K562 (cell line): ENCODE results near the gene B3GALT5. TPM values are rescaled to one million over a fixed set of nuclear protein-coding genes. Genes with fewer than 3 reads are reported as not detected.

Experiments used
- ATAC-seq: fragments of 200-7000 bp; cut with Tn5 transposase; 3 replicates; pipeline ENCODE4 v1.9.1; 2020; ENCODE audit warnings: moderate library complexity
- BruUV-seq: library from RNA; stranded (reverse); fragments of 400-500 nt; replicated peaks from 2 replicates; lab custom pipeline; 2021; lab: Mats Ljungman, UMichigan
- CTCF ChIA-PET: fragments of 300-600 bp; formaldehyde crosslinking; extraction: SDS; loops from one replicate; lab custom pipeline; 2021; ENCODE audit warnings: low intra/inter-chr PET ratio; lab: Yijun Ruan, JAX
- POLR2A ChIA-PET: fragments of 300-600, 350-650 bp; sonication (Branson Sonifier 250); formaldehyde crosslinking; extraction: SDS; loops from one replicate; lab custom pipeline; 2021; ENCODE audit warnings: antibody characterized with exemption, inconsistent platforms; lab: Yijun Ruan, JAX
- DNase-seq, 4 experiments: peaks; one replicate each; pipeline versions ENCODE4 v3.0.0 to v3.0.0-alpha.2; 2011 to 2018; ENCODE audit warnings: low spot score in 3 of 4, mixed read lengths in 3 of 4; ENCODE audit errors: extremely low read depth in 1 of 4
- FAIRE-seq: peaks from 2 replicates; lab custom pipeline; 2011; peaks lifted over from hg19 to GRCh38; lab: Jason Lieb, UNC
- H2AFZ ChIP-seq: 2 replicates; pipeline ENCODE4 v1.6.0; 2011; ENCODE audit warnings: low read depth, low read length, control low read depth, inconsistent platforms
- H3K27ac ChIP-seq: fragments of 200-600 bp; 3 replicates; pipeline ENCODE4 v1.8.0; 2011; ENCODE audit warnings: low read depth, mild to moderate bottlenecking, control low read depth, inconsistent platforms, low read length, moderate library complexity, mixed read lengths; ENCODE audit errors: extremely low read depth
- H3K27me3 ChIP-seq, 2 experiments: fragments of 300-600 bp in 1 of 2; 2 replicates in 1 of 2; 3 replicates in 1 of 2; pipeline versions ENCODE4 v1.6.0 to v1.8.0; 2011; ENCODE audit warnings: inconsistent platforms in 2 of 2, low read length in 2 of 2, mild to moderate bottlenecking in 1 of 2, mixed read lengths in 1 of 2, moderate library complexity in 1 of 2; ENCODE audit not compliant: control insufficient read depth in 2 of 2, insufficient read depth in 2 of 2
- H3K36me3 ChIP-seq: fragments of 300-600 bp; 3 replicates; pipeline ENCODE4 v1.8.0; 2011; ENCODE audit warnings: mild to moderate bottlenecking, low read length, inconsistent platforms; ENCODE audit not compliant: control insufficient read depth, insufficient read depth
- H3K4me1 ChIP-seq, 2 experiments: fragments of 200-600 bp in 1 of 2; replicated peaks in 1 of 2; 2 replicates in 1 of 2; 3 replicates in 1 of 2; pipeline versions ENCODE4 v1.5.1 to v1.8.0; 2011; ENCODE audit warnings: inconsistent platforms in 2 of 2, low read length in 2 of 2, mild to moderate bottlenecking in 1 of 2, mixed read lengths in 1 of 2, moderate library complexity in 1 of 2; ENCODE audit not compliant: control insufficient read depth in 2 of 2, insufficient read depth in 2 of 2
- H3K4me2 ChIP-seq: 2 replicates; pipeline ENCODE4 v1.6.1; 2011; ENCODE audit warnings: low read length, control low read depth, inconsistent platforms, mixed read lengths; ENCODE audit not compliant: insufficient read depth
- H3K4me3 ChIP-seq: fragments of 200-600 bp; sonication (generic), shearing (Covaris generic); 2 replicates; pipeline ENCODE4 v1.5.1; 2016; ENCODE audit warnings: control low read depth, inconsistent platforms
- H3K79me2 ChIP-seq: fragments of 200-600 bp; 3 replicates; pipeline ENCODE4 v1.8.0; 2011; ENCODE audit warnings: low read length, inconsistent platforms; ENCODE audit not compliant: control insufficient read depth, insufficient read depth
- H3K9ac ChIP-seq, 2 experiments: 2 replicates each; pipeline versions ENCODE4 v1.6.0 to v1.6.1; 2011; ENCODE audit warnings: low read depth in 2 of 2, low read length in 2 of 2, control low read depth in 1 of 2, inconsistent platforms in 1 of 2, mild to moderate bottlenecking in 1 of 2, mixed read lengths in 1 of 2; ENCODE audit not compliant: insufficient read depth in 1 of 2
- H3K9me1 ChIP-seq: one replicate; pipeline ENCODE4 v1.6.0; 2011; ENCODE audit warnings: inconsistent platforms, mild to moderate bottlenecking, low read length, moderate library complexity; ENCODE audit not compliant: control insufficient read depth, insufficient read depth
- H3K9me3 ChIP-seq: replicated peaks from 2 replicates; pipeline ENCODE4 v1.5.1; 2011; ENCODE audit warnings: low read depth, low read length, inconsistent platforms; ENCODE audit not compliant: control insufficient read depth, insufficient read depth
- H4K20me1 ChIP-seq: replicated peaks from 2 replicates; pipeline ENCODE4 v1.6.1; 2011; ENCODE audit warnings: low read length, inconsistent platforms, mixed read lengths; ENCODE audit not compliant: control insufficient read depth, insufficient read depth
- CHD4 ChIP-seq: fragments of 200-600 bp; sonication (generic); IDR thresholded peaks from 3 replicates; pipeline ENCODE4 v1.6.1; 2012; ENCODE audit warnings: low read depth, mild to moderate bottlenecking, mixed read lengths, low read length, inconsistent platforms; ENCODE audit not compliant: insufficient read depth, insufficient replicate concordance, poor library complexity, severe bottlenecking
- COPS2 ChIP-seq: fragments of 450-650 bp; conservative IDR thresholded peaks from 2 replicates; pipeline ENCODE4 v1.6.1; 2016; ENCODE audit warnings: mild to moderate bottlenecking, moderate library complexity
- FOXJ3 ChIP-seq: sonication (generic); formaldehyde crosslinking; IDR thresholded peaks from 2 replicates; pipeline ENCODE4 v1.4.0; 2020; ENCODE audit warnings: mild to moderate bottlenecking, missing genetic modification reagents
- HDAC2 ChIP-seq: fragments of 450-650 bp; IDR thresholded peaks from 2 replicates; pipeline ENCODE4 v1.6.1; 2016; ENCODE audit warnings: mild to moderate bottlenecking
- HNRNPH1 ChIP-seq: fragments of 200-400 bp; formaldehyde crosslinking; optimal IDR thresholded peaks from 2 replicates; pipeline ENCODE3; 2017; ENCODE audit warnings: low read depth, mild to moderate bottlenecking, low read length, moderate library complexity
- MBD2 ChIP-seq: sonication (generic); IDR thresholded peaks from 2 replicates; pipeline ENCODE4 v1.6.1; 2016; ENCODE audit warnings: low read depth, borderline replicate concordance
- POLR2AphosphoS5 ChIP-seq: IDR thresholded peaks from 2 replicates; pipeline ENCODE4 v1.6.1; 2011; ENCODE audit warnings: mild to moderate bottlenecking, low read depth, low read length, moderate library complexity; ENCODE audit not compliant: control insufficient read depth, insufficient read depth
- RAD21 ChIP-seq, 2 experiments: fragments of 250-450 bp in 1 of 2; fragments of 450-650 bp in 1 of 2; sonication (Bioruptor Pico) in 1 of 2; formaldehyde crosslinking in 1 of 2; IDR thresholded peaks in 1 of 2; conservative IDR thresholded peaks in 1 of 2; 2 replicates each; pipeline versions ENCODE4 v1.4.0 to v1.8.0; 2020 to 2022; ENCODE audit warnings: mild to moderate bottlenecking in 2 of 2, moderate library complexity in 1 of 2
- WGBS: fragments of 100-300 bp; shearing (Covaris generic); methylation state at CpG from one replicate; pipeline ENCODE4 v1.1.6; 2016; ENCODE audit warnings: low coverage, mixed read lengths; ENCODE audit not compliant: insufficient coverage; ENCODE audit errors: missing lambda C conversion rate; 5-methylcytosine and 5-hydroxymethylcytosine counted together
- in situ Hi-C: fragments of 300-500 bp; cut with MboI; formaldehyde crosslinking; loops from 4 replicates; pipeline ENCODE4 v1.15.0; 2018; ENCODE audit warnings: inconsistent platforms, mixed read lengths
- intact Hi-C: fragments of 100-400 bp; cut with micrococcal nuclease; formaldehyde crosslinking; loops from 2 replicates; pipeline ENCODE4 v1.14.2; 2022
- polyA plus RNA-seq, 8 experiments: library from polyadenylated mRNA; depleted of rRNA in 4 of 8; stranded (reverse) in 5 of 8; unstranded in 3 of 8; fragments of >200 nt; fragmentation: Nextera tagmentation in 2 of 8; fragmentation: Illumina TruSeq in 1 of 8; extraction: Ambion mirVana in 2 of 8; extraction: Trizol in 1 of 8; gene quantifications; 2 replicates each; pipeline versions ENCODE4 v1.2.1 to v1.2.3, GENCODE V29; 2011 to 2014; ENCODE audit warnings: inconsistent platforms in 1 of 8, missing spikeins in 1 of 8
- total RNA-seq, 7 experiments: library from RNA; depleted of rRNA in 6 of 7; stranded (reverse); fragments of >200 nt in 6 of 7; fragmentation: Illumina TruSeq in 2 of 7; extraction: Trizol in 2 of 7; gene quantifications; 2 replicates each; pipeline versions ENCODE4 v1.2.1 to v1.2.3, GENCODE V29; 2011 to 2021; ENCODE audit warnings: low replicate concordance in 1 of 7
- TF ChIP-seq, protein P1 (sequence below): sonication (generic); formaldehyde crosslinking; IDR thresholded peaks from 2 replicates; pipeline ENCODE4 v1.8.0; 2022; ENCODE audit warnings: missing genetic modification reagents, mild to moderate bottlenecking, moderate library complexity, borderline replicate concordance

Gene B3GALT5
- total and polyA plus RNA-seq, 9 of the 15 experiments (the other 6 are each of a cell fraction or from before 2014, with no cell fraction given): 0.02 TPM; not detected in 8

DNA sequence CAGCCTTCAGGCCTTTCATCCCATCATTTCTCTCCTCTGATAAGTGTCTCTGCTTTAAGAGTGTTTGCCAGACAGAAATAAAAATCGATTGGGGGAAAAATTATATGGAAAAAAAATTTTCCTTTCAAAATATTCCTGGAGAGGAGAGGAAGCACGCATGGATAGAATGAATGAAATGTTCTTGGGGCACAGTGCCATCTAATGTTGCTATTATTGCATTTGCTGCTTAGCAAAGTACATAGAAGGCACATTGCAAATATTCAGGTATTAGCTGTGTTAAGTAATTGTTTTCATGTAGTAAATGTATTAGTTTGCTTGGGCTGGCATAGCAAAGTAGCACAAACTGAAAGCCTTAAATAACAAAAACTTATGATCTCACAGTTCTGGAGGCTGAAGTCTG lies 18.1 kb downstream of the B3GALT5 start:
- peaks cover 8 to 12% of the 10 kb centered on the region in 2 experiments; a peak in 4 of 5 replicates for H3K27me3 ChIP-seq
- no peaks in the 10 kb centered on the region for H4K20me1 ChIP-seq
- 0% methylated on average over 2 of the region's 2 CpGs for WGBS
- H3K4me1 ChIP-seq: no peaks in the 10 kb centered on the region
- FAIRE-seq (no peak), DNase-seq (no peak), ATAC-seq (no peak)
- TF ChIP-seq COPS2 (no peak), RAD21 (CRISPR knock-in tag; conservative IDR thresholded peaks at IDR 0.05 in 1 of 2, IDR thresholded peaks at IDR 0.05 in 1 of 2) (peak in 1 of 2 experiments; percentile 12; a peak in 1 of 4 replicates)
- H2AFZ ChIP-seq: no peak overlapping the region
- H3K9me1 ChIP-seq: no peaks in the 10 kb centered on the region
- POLR2A ChIA-PET: interaction anchor here (1.6 kb wide), 1 partner anchor 11 kb away, joined by 4 read pairs; no protein-coding TSS in a partner anchor
- no peaks in the 10 kb centered on the region for H3K36me3 ChIP-seq
- no peaks in the 10 kb centered on the region for H3K9me3 ChIP-seq
- no peak overlapping the region for H3K4me3 ChIP-seq
- H3K4me2 ChIP-seq: no peak overlapping the region
- no peak overlapping the region for H3K27ac ChIP-seq
- no peak overlapping the region for H3K9ac ChIP-seq
- in situ Hi-C loops: no loop called here
- CTCF ChIA-PET: no interaction called here
- intact Hi-C loops: no loop called here
- no TSS peak for BruUV-seq
- no peaks in the 10 kb centered on the region for H3K79me2 ChIP-seq

DNA sequence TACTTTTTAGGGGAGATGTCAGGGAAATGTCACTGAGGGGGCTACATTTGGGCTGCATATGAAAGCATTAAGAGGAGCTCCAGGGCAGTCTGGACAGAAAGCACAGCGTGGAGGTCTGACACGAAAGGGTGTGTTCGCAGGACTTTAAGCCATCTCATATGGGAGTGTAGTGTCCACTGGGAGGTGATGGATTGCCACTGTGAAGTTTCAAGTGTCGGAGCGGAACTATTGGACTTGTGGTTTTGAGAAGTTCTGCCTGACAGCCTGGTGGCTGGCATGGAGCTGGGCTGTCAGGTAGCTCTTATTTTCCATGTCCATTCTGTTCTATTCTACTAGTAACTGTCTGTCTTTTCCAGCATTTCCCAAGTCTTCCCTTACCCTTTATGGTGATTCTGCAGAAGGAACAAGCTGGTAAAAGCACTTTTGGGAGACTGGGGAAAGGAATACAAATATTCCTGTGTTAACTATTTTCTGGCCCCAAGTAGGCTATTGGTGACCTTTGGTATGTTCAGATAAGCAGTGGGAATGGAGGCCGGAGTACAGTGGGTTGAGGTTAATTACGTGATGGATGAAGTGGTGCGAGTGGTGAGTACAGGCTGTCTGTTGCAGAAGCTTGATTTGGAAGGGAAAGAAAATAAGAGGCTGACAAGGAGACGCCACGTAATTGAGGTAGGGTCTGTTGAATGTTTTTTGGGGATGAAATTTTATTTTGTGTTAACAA lies 19.3 kb downstream of the B3GALT5 start:
- ATAC-seq: no peak
- TF ChIP-seq, protein P1, sequence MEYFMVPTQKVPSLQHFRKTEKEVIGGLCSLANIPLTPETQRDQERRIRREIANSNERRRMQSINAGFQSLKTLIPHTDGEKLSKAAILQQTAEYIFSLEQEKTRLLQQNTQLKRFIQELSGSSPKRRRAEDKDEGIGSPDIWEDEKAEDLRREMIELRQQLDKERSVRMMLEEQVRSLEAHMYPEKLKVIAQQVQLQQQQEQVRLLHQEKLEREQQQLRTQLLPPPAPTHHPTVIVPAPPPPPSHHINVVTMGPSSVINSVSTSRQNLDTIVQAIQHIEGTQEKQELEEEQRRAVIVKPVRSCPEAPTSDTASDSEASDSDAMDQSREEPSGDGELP: no peak
- no peak for TF ChIP-seq HNRNPH1
- no peak for TF ChIP-seq POLR2AphosphoS5
- no peak for TF ChIP-seq MBD2
- no peak for TF ChIP-seq FOXJ3 (CRISPR knock-in tag)
- TF ChIP-seq CHD4: no peak
- no peak for TF ChIP-seq HDAC2
- H3K36me3 ChIP-seq: no peaks in the 10 kb centered on the region
- H3K4me1 ChIP-seq: no peaks in the 10 kb centered on the region
- H3K27ac ChIP-seq: no peak overlapping the region
- FAIRE-seq: no peak
- in situ Hi-C loops (no loop called here), intact Hi-C loops (no loop called here)
- H3K9me1 ChIP-seq: no peaks in the 10 kb centered on the region
- ChIA-PET CTCF (no interaction called here), POLR2A (interaction anchor here (1.0 to 1.6 kb wide), 3 partner anchors 10 to 23 kb away, joined by 3 to 4 read pairs (median 3); no protein-coding TSS in a partner anchor)
- BruUV-seq: no TSS peak
- H3K9me3 ChIP-seq: no peaks in the 10 kb centered on the region
- peaks cover 12 to 18% of the 10 kb centered on the region in 2 experiments; a peak in 4 of 5 replicates for H3K27me3 ChIP-seq
- WGBS: 1% methylated on average over 10 of the region's 10 CpGs
- no peak overlapping the region for H2AFZ ChIP-seq
- no peak for DNase-seq
- no peak overlapping the region for H3K9ac ChIP-seq
- H4K20me1 ChIP-seq: no peaks in the 10 kb centered on the region
- no peaks in the 10 kb centered on the region for H3K79me2 ChIP-seq
- no peak overlapping the region for H3K4me3 ChIP-seq
- H3K4me2 ChIP-seq: no peak overlapping the region
